H1 (cell line): Measurements from ENCODE around the gene TRABD2B. TPM values are rescaled to one million over a fixed set of nuclear protein-coding genes. Genes with fewer than 3 reads are reported as not detected.

Experiments
- CTCF ChIA-PET: fragments of 300-600 bp; sonication (Branson Sonifier 250); formaldehyde crosslinking; loops from one replicate; lab custom pipeline; 2021; ENCODE audit not compliant: partially characterized antibody; lab: Charles Lee
- POLR2A ChIA-PET: fragments of 300-600 bp; sonication (Branson Sonifier 250); formaldehyde crosslinking; loops from one replicate; lab custom pipeline; 2021; ENCODE audit warnings: inconsistent platforms; ENCODE audit not compliant: partially characterized antibody; lab: Charles Lee
- DNase-seq, 2 experiments: peaks; one replicate each; pipeline versions ENCODE4 v3.0.0 to v3.0.0-alpha.2; 2010 to 2022; ENCODE audit warnings: low spot score in 2 of 2, low read depth in 1 of 2, mixed read lengths in 1 of 2
- FAIRE-seq: peaks from 2 replicates; lab custom pipeline; 2011; peaks lifted over from hg19 to GRCh38; lab: Jason Lieb, UNC
- H2AFZ ChIP-seq: 2 replicates; pipeline ENCODE4 v1.8.1; 2012; ENCODE audit warnings: low read length, inconsistent platforms
- H2AK5ac ChIP-seq: 2 replicates; pipeline ENCODE4 v1.6.1; 2013; ENCODE audit warnings: low read depth, low read length
- H2BK120ac ChIP-seq: replicated peaks from 2 replicates; pipeline ENCODE3; 2013; ENCODE audit warnings: low read depth, low read length, inconsistent platforms
- H2BK12ac ChIP-seq: 2 replicates; pipeline ENCODE4 v1.6.1; 2013; ENCODE audit warnings: low read depth, low read length
- H2BK15ac ChIP-seq: 2 replicates; pipeline ENCODE4 v1.6.1; 2013; ENCODE audit warnings: low read length
- H2BK20ac ChIP-seq: 2 replicates; pipeline ENCODE4 v1.6.1; 2013; ENCODE audit warnings: low read length
- H2BK5ac ChIP-seq: 2 replicates; pipeline ENCODE4 v1.6.1; 2013; ENCODE audit warnings: low read depth, low read length
- H3K14ac ChIP-seq: 2 replicates; pipeline ENCODE4 v1.6.1; 2013; ENCODE audit warnings: inconsistent platforms; ENCODE audit not compliant: insufficient read length
- H3K18ac ChIP-seq: 2 replicates; pipeline ENCODE4 v1.6.1; 2013; ENCODE audit warnings: low read length; ENCODE audit errors: extremely low read depth
- H3K23ac ChIP-seq: 2 replicates; pipeline ENCODE4 v1.6.1; 2013; ENCODE audit warnings: inconsistent platforms; ENCODE audit not compliant: insufficient read length
- H3K23me2 ChIP-seq: 2 replicates; pipeline ENCODE4 v1.6.1; 2013; ENCODE audit warnings: low read depth, low read length
- H3K27ac ChIP-seq: 2 replicates; pipeline ENCODE4 v1.6.1; 2011; ENCODE audit warnings: low read depth, low read length, inconsistent platforms
- H3K27me3 ChIP-seq, 4 experiments: replicated peaks in 1 of 4; 1 replicate in 1 of 4; 2 replicates in 3 of 4; pipeline versions ENCODE4 v1.6.1 to v1.8.1; 2011 to 2013; ENCODE audit warnings: low read length in 3 of 4, mild to moderate bottlenecking in 3 of 4, inconsistent platforms in 2 of 4, mixed read lengths in 2 of 4, moderate library complexity in 1 of 4; ENCODE audit not compliant: control insufficient read depth in 3 of 4, insufficient read depth in 3 of 4; ENCODE audit errors: extremely low read depth in 1 of 4
- H3K36me3 ChIP-seq, 4 experiments: 2 replicates each; pipeline versions ENCODE4 v1.6.1 to v1.8.1; 2011 to 2013; ENCODE audit warnings: mild to moderate bottlenecking in 4 of 4, low read length in 3 of 4, moderate library complexity in 2 of 4, control low read depth in 1 of 4, inconsistent platforms in 1 of 4; ENCODE audit not compliant: insufficient read depth in 4 of 4, control insufficient read depth in 2 of 4
- H3K4ac ChIP-seq: replicated peaks from 2 replicates; pipeline ENCODE3; 2013; ENCODE audit warnings: low read length, low read depth, mixed read lengths, inconsistent platforms; ENCODE audit not compliant: insufficient read length
- H3K4me1 ChIP-seq, 4 experiments: replicated peaks in 1 of 4; 1 replicate in 1 of 4; 2 replicates in 3 of 4; pipeline versions ENCODE4 v1.6.1 to v1.8.1; 2011 to 2013; ENCODE audit warnings: low read length in 3 of 4, inconsistent platforms in 2 of 4, mixed read lengths in 1 of 4; ENCODE audit not compliant: insufficient read depth in 4 of 4, control insufficient read depth in 3 of 4
- H3K4me2 ChIP-seq, 2 experiments: 2 replicates each; pipeline versions ENCODE4 v1.6.1 to v1.8.1; 2011 to 2013; ENCODE audit warnings: low read depth in 2 of 2, low read length in 2 of 2, control low read depth in 1 of 2, inconsistent platforms in 1 of 2, mild to moderate bottlenecking in 1 of 2; ENCODE audit not compliant: insufficient read depth in 1 of 2
- H3K4me3 ChIP-seq, 4 experiments: fragments of 200-600, 300-600 bp in 1 of 4; sonication (generic), shearing (Covaris generic), sonication (Bioruptor Twin) in 1 of 4; 2 replicates each; pipeline versions ENCODE4 v1.5.1 to v1.8.1; 2011 to 2016; ENCODE audit warnings: low read length in 4 of 4, low read depth in 3 of 4, control low read depth in 2 of 4, inconsistent platforms in 2 of 4, mild to moderate bottlenecking in 2 of 4, mixed read lengths in 1 of 4, moderate library complexity in 1 of 4; ENCODE audit not compliant: insufficient read depth in 2 of 4; ENCODE audit errors: extremely low read depth in 1 of 4
- H3K56ac ChIP-seq: replicated peaks from 2 replicates; pipeline ENCODE3; 2013; ENCODE audit warnings: low read depth, mild to moderate bottlenecking, mixed read lengths, low read length, inconsistent platforms; ENCODE audit not compliant: insufficient read length
- H3K79me1 ChIP-seq: 2 replicates; pipeline ENCODE4 v1.6.1; 2013; ENCODE audit warnings: low read depth, low read length, control low read depth
- H3K79me2 ChIP-seq, 2 experiments: 2 replicates each; pipeline versions ENCODE4 v1.6.1 to v1.8.1; 2012 to 2013; ENCODE audit warnings: low read length in 2 of 2, mild to moderate bottlenecking in 2 of 2, inconsistent platforms in 1 of 2; ENCODE audit not compliant: insufficient read depth in 2 of 2, control insufficient read depth in 1 of 2
- H3K9ac ChIP-seq, 4 experiments: replicated peaks in 1 of 4; 1 replicate in 1 of 4; 2 replicates in 3 of 4; pipeline versions ENCODE4 v1.6.1 to v1.8.1; 2011 to 2013; ENCODE audit warnings: low read depth in 3 of 4, low read length in 3 of 4, control low read depth in 2 of 4, mild to moderate bottlenecking in 2 of 4, moderate library complexity in 2 of 4, inconsistent platforms in 1 of 4; ENCODE audit errors: extremely low read depth in 1 of 4
- H3K9me3 ChIP-seq, 2 experiments: 2 replicates each; pipeline versions ENCODE4 v1.6.1 to v1.8.1; 2012 to 2013; ENCODE audit warnings: mild to moderate bottlenecking in 2 of 2, moderate library complexity in 2 of 2, control low read depth in 1 of 2, inconsistent platforms in 1 of 2, low read depth in 1 of 2, low read length in 1 of 2, mixed read lengths in 1 of 2; ENCODE audit not compliant: insufficient read depth in 2 of 2
- H4K20me1 ChIP-seq, 2 experiments: replicated peaks in 1 of 2; 2 replicates each; pipeline versions ENCODE3 to v1.8.1; 2011 to 2013; ENCODE audit warnings: inconsistent platforms in 2 of 2, low read length in 2 of 2, mild to moderate bottlenecking in 1 of 2; ENCODE audit not compliant: insufficient read depth in 2 of 2, control insufficient read depth in 1 of 2
- H4K5ac ChIP-seq: 2 replicates; pipeline ENCODE4 v1.6.1; 2013; ENCODE audit warnings: low read length, low read depth, mixed read lengths, inconsistent platforms; ENCODE audit not compliant: insufficient read length
- H4K8ac ChIP-seq: 2 replicates; pipeline ENCODE4 v1.8.0; 2013; ENCODE audit warnings: mild to moderate bottlenecking, moderate library complexity, low read length, inconsistent platforms; ENCODE audit not compliant: insufficient read depth; ENCODE audit errors: extremely low read depth
- H4K91ac ChIP-seq: replicated peaks from 2 replicates; pipeline ENCODE3; 2013; ENCODE audit warnings: low read length, mixed read lengths, inconsistent platforms; ENCODE audit not compliant: insufficient read length
- CTBP2 ChIP-seq: IDR thresholded peaks from 2 replicates; pipeline ENCODE4 v1.7.0; 2011; ENCODE audit warnings: borderline replicate concordance, mild to moderate bottlenecking, moderate library complexity, mixed read lengths, low read length; ENCODE audit not compliant: insufficient read depth, insufficient read length
- HDAC2 ChIP-seq, 2 experiments: fragments of 300-600 bp in 1 of 2; sonication (generic) in 1 of 2; IDR thresholded peaks; 2 replicates each; pipeline ENCODE4 v1.6.1; 2011 to 2012; ENCODE audit warnings: low read depth in 2 of 2, low read length in 2 of 2, mild to moderate bottlenecking in 2 of 2, moderate library complexity in 2 of 2, borderline replicate concordance in 1 of 2, inconsistent platforms in 1 of 2
- JUN ChIP-seq: IDR thresholded peaks from 2 replicates; pipeline ENCODE4 v1.6.1; 2011; ENCODE audit warnings: low read depth, mild to moderate bottlenecking, improper control_type of control experiment, low read length
- JUND ChIP-seq: IDR thresholded peaks from 2 replicates; pipeline ENCODE4 v1.6.1; 2011; ENCODE audit warnings: mild to moderate bottlenecking, improper control_type of control experiment, low read length
- KDM1A ChIP-seq: fragments of 200-600, 300-600 bp; sonication (generic); IDR thresholded peaks from 2 replicates; pipeline ENCODE4 v1.7.1; 2016; ENCODE audit warnings: mild to moderate bottlenecking, low read length, borderline replicate concordance
- MAX ChIP-seq: IDR thresholded peaks from 2 replicates; pipeline ENCODE4 v1.6.1; 2012; ENCODE audit warnings: inconsistent platforms
- PHF8 ChIP-seq: fragments of 200-600 bp; sonication (generic); conservative IDR thresholded peaks from 2 replicates; pipeline ENCODE4 v1.7.1; 2012; ENCODE audit warnings: low read depth, mild to moderate bottlenecking, inconsistent platforms, low read length, moderate library complexity
- POLR2A ChIP-seq, 2 experiments: IDR thresholded peaks; 1 replicate in 1 of 2; 2 replicates in 1 of 2; pipeline ENCODE4 v1.6.1; 2011; ENCODE audit warnings: low read depth in 2 of 2, low read length in 2 of 2, mild to moderate bottlenecking in 2 of 2; ENCODE audit errors: control extremely low read depth in 1 of 2
- SIRT6 ChIP-seq: IDR thresholded peaks from one replicate; pipeline ENCODE4 v1.7.1; 2012; ENCODE audit warnings: low read length, inconsistent platforms
- SP2 ChIP-seq: IDR thresholded peaks from 2 replicates; pipeline ENCODE4 v1.6.1; 2012; ENCODE audit warnings: mild to moderate bottlenecking, low read length, inconsistent platforms
- SRF ChIP-seq: IDR thresholded peaks from 2 replicates; pipeline ENCODE4 v1.6.1; 2011; ENCODE audit warnings: mild to moderate bottlenecking, low read depth, low read length, moderate library complexity
- TBP ChIP-seq: IDR thresholded peaks from 2 replicates; pipeline ENCODE4 v1.6.1; 2011; ENCODE audit warnings: low read depth, low read length, improper control_type of control experiment
- TCF12 ChIP-seq: IDR thresholded peaks from 2 replicates; pipeline ENCODE4 v1.6.1; 2011; ENCODE audit warnings: low read depth, mild to moderate bottlenecking, low read length
- ZNF274 ChIP-seq: IDR thresholded peaks from 2 replicates; pipeline ENCODE4 v1.7.0; 2012; ENCODE audit warnings: low read length, borderline replicate concordance; ENCODE audit errors: extremely low read depth
- WGBS, 2 experiments: shearing (Covaris generic) in 1 of 2; methylation state at CpG; one replicate each; pipeline versions ENCODE4 v1.1.6 to v1.1.7; 2013 to 2015; ENCODE audit warnings: low lambda C conversion rate in 2 of 2, mixed read lengths in 2 of 2, inconsistent platforms in 1 of 2, low coverage in 1 of 2, missing lambda C conversion rate in 1 of 2; ENCODE audit not compliant: insufficient replicate concordance in 2 of 2, insufficient coverage in 1 of 2, insufficient read length in 1 of 2; ENCODE audit errors: extremely low coverage in 1 of 2, missing lambda C conversion rate in 1 of 2; 5-methylcytosine and 5-hydroxymethylcytosine counted together
- polyA plus RNA-seq, 7 experiments: library from polyadenylated mRNA; depleted of rRNA in 3 of 7; stranded (reverse) in 5 of 7; unstranded in 2 of 7; fragments of >200 nt in 5 of 7; fragments of 200-250 nt in 2 of 7; gene quantifications; 1 replicate in 5 of 7; 2 replicates in 1 of 7; 4 replicates in 1 of 7; pipeline versions ENCODE4 v1.2.1 to v1.2.3, GENCODE V29; 2011 to 2013; ENCODE audit warnings: missing spikeins in 2 of 7, mixed read lengths in 2 of 7
- total RNA-seq: library from RNA; stranded (reverse); fragmentation: NEBNext Ultra II Directional; extraction: Animal tissue kit (Norgen Biotek cat#: 25700); gene quantifications from 2 replicates; pipeline ENCODE4 v1.2.1, GENCODE V29; 2021

TRABD2B gene
- total and polyA plus RNA-seq, 2 of the 8 experiments (the other 6 are each of a cell fraction or from before 2014, with no cell fraction given): 0.95 to 3.4 TPM

DNA sequence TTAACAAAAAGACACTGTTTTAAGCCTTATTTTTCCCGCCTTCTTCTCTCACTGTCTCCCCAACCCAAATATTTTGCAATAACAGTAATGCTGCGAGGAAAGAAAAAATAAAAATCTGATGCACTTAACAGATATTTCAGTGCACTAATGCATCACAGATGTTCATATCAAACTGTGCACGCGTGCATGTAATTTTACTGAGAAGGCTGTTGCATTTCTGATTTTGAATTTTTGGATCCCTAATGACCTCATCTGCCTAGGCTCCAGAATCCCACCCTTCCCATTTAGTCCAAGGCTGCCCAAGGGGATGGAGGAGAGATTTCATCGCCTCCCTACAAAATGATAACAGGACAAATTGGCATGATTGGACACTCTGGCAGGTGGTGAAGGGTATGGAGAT is 5.5 kb downstream of the TRABD2B start:
- no peaks in the 10 kb centered on the region for H3K79me1 ChIP-seq
- CTCF ChIA-PET: interaction anchor here (0.9 to 1.6 kb wide), 3 partner anchors 9 to 88 kb away, joined by 3 to 5 read pairs (median 4); no protein-coding TSS in a partner anchor
- 96% methylated on average over 5 of the region's 5 CpGs; no CpG with 5 or more reads in 1 of the 2 experiments for WGBS, 2 experiments
- POLR2A ChIA-PET: interaction anchor here (0.7 kb wide), 1 partner anchor 559 kb away, joined by 3 read pairs; no protein-coding TSS in a partner anchor
- H3K56ac ChIP-seq: no peak overlapping the region
- H3K79me2 ChIP-seq: no peaks in the 10 kb centered on the region
- H3K23me2 ChIP-seq: peaks cover 6% of the 10 kb centered on the region; the same call in 1 of the 2 replicates
- no peak overlapping the region for H2AFZ ChIP-seq
- H3K4me1 ChIP-seq: peaks cover 7 to 14% (median 13%) of the 10 kb centered on the region in 4 experiments
- H3K27me3 ChIP-seq: peaks cover 0 to 14% (median 11%) of the 10 kb centered on the region in 4 experiments; a peak in 4 of 7 replicates
- H3K23ac ChIP-seq: no peak overlapping the region
- H4K8ac ChIP-seq: no peak overlapping the region
- no peak overlapping the region for H2BK12ac ChIP-seq
- no peak overlapping the region for H3K4me3 ChIP-seq
- H3K36me3 ChIP-seq: peaks cover 0 to 6% (median 0%) of the 10 kb centered on the region in 4 experiments; a peak in 1 of 8 replicates
- no peaks in the 10 kb centered on the region for H4K20me1 ChIP-seq
- H4K91ac ChIP-seq: no peak overlapping the region
- no peak overlapping the region for H4K5ac ChIP-seq
- H3K14ac ChIP-seq: no peak overlapping the region
- no peak overlapping the region for H3K27ac ChIP-seq
- TF ChIP-seq TCF12 (no peak), JUN (no peak), TBP (no peak), SIRT6 (no peak), HDAC2 (IDR thresholded peaks at IDR 0.05; ENCODE audit: borderline replicate concordance in 1 of 2, low read depth in 2 of 2, low read length in 2 of 2) (no peak), PHF8 (no peak), POLR2A (IDR thresholded peaks at IDR 0.05; ENCODE audit: control extremely low read depth in 1 of 2, low read depth in 2 of 2, low read length in 2 of 2) (no peak), ZNF274 (no peak), SP2 (no peak), KDM1A (no peak), SRF (no peak), CTBP2 (no peak), JUND (no peak), MAX (no peak)
- H3K9ac ChIP-seq: no peak overlapping the region
- no peak overlapping the region for H3K4ac ChIP-seq
- H3K4me2 ChIP-seq: no peak overlapping the region
- no peak overlapping the region for H2BK20ac ChIP-seq
- no peak overlapping the region for H2AK5ac ChIP-seq
- FAIRE-seq (no peak), DNase-seq (no peak)
- H3K18ac ChIP-seq: no peak overlapping the region
- no peaks in the 10 kb centered on the region for H3K9me3 ChIP-seq
- H2BK120ac ChIP-seq: no peak overlapping the region
- H2BK5ac ChIP-seq: no peak overlapping the region
- no peak overlapping the region for H2BK15ac ChIP-seq
